GM21528 (cell line): Measurements from ENCODE around the gene CACNB3.

ENCODE experiments used
- ATAC-seq: cut with Tn5 transposase; IDR thresholded peaks from one replicate; pipeline ENCODE4 v1.9.1; 2021; ENCODE audit warnings: mild to moderate bottlenecking, moderate library complexity; ENCODE audit not compliant: unreplicated experiment, low FRiP score

The CACNB3 gene

GRCh38 chr12:48787791-48788523 lies 30.3 kb upstream of the CACNB3 start:
- no peak for ATAC-seq

DNA sequence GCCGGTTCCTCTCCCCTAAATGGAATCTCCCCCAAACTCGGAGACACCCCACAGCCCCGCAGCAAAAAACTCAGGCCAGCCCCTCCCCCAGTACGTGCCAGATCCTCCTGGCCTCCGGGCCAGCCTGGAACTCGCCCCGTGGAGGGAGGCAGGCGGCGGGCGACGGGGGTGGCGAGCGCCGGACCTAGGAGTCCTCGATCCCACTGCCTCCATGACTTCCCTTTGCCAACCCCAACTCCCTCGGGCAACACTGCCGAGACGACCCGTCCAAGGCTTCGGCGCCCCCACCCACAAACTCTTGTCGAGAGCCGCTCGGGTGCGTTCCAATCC lies 29.8 kb upstream of the CACNB3 start:
- no peak for ATAC-seq

- ATAC-seq, result no peak
Measured at GRCh38 chr12:48788854-48789775, 29.2 kb upstream of the CACNB3 start, which contains the start of gene ADCY6. TSS of gene ADCY6 (minus strand) at chr12:48789089. CDS start at chr12:48783434, 5,655 bp downstream.

DNA sequence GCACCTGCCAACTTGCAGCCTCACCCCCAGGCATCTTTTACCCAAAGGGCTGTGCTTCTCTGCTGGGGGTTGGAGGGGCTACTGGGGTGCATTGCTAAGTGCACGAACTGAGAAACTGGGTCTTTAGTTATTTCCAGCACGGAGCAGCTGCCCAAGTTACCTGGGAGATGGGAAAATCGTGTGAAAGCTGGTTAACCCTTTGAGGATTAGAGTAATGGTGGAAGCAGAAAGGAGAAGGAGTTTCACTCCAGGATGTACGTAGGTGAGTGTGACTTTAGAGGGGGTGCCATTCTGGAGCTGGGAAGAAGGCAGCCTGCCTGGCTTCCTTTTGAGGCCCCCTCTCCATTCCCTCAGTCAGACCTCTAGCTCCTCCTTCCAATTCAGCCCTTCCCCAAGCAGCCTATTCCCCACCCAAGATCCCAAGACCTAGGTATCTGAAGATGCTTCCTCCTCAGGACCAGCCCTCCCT lies 28.4 kb upstream of the CACNB3 start:
- no peak for ATAC-seq

DNA sequence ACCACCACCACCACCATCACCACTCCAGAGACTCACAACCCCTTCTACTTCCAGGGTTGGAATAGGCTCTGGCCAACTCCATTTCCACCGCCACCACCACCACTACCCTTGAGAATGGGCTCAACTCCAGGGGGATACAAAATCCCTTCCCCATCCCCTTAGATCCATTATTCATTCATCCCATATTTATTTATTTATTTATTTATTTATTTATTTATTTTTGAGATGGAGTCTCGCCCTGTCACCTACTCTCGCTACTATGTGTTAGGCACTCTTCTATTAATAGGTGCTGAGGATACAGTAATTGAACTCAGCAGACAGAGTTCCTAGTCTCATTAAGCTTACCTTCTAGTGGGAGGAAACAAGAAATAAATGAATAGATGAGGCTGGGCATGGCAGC lies 24.6 kb upstream of the CACNB3 start:
- no peak for ATAC-seq

DNA sequence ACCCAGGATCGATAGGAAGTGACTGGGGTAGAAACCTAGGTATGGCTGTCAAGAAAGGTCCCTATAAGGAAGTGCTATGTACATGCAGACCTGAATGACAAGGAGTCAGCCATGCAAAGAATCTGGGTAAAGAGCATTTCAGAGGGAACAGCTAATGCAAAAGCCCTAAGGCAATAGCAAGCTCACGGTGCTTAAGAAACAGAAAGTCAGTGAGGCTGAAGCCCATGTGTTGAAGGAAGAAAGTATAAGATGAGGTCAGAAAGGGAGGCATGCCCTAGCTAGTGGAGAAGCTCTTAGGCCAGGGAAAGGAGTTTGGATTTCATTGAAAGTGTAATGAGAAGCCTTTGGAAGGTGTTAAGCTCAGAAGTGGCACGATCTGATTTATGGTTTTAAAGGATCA lies 23.4 kb upstream of the CACNB3 start:
- no peak for ATAC-seq

GRCh38 chr12:48795550-48796455 lies 22.5 kb upstream of the CACNB3 start:
- no peak for ATAC-seq

GRCh38 chr12:48796976-48797375 lies 21.3 kb upstream of the CACNB3 start:
- ATAC-seq, result no peak

DNA sequence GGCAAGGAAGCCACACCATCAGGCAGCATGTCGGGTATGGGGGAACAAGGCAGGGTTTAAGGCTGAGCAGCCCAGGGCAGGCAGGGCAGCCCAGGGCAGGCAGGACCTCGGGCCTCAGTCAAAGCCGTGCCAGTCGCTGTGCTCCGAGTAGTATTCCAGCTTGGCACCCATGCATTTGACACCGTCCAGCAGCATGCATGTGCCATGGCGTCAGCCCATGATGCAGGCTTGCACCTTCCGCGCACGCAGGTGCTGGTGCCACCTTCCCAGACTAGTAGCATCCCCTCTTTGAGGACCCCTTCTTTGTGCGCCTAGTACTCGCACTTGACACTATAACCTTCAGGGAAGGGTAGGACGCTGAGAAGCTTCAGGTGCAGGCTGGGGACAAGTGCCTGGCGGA lies 17.8 kb upstream of the CACNB3 start:
- no peak for ATAC-seq

- ATAC-seq, result no peak
Measured at GRCh38 chr12:48800971-48801370, 17.3 kb upstream of the CACNB3 start.

DNA sequence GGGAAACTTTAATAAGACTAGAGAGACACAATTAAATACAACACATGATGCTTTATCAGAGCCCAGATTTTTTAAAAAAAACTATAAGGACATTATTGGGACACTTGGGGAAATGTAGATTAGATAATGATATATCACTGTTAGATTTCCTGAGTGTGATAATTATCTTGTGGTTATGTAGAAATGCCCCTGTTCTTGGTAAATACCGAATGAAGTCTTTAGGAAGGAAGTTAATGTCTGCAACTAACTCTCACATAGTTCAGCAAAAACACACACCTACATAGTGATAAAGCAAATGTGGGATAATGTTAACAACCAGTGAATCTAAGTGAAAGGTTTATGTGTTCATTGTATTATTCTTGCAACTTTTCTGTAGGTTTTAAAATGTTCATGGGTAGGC lies 14.6 kb upstream of the CACNB3 start:
- ATAC-seq, result no peak

DNA sequence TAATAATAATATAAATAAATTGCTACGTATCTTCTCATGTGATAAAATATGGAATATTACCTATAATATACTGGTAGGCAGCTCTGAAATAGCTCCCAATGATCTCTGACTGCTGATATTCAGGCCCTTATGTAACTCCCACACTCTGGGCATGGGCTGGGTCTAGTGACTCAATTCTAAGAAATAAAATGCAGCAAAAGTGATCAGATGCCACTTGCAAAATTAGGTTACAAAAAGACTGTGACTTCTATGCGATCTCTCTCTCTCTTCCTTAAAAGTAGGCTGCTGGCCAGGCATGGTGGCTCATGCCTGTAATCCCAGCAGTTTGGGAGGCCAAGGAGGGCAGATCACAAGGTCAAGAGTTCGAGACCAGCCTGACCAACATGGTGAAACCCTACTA lies 10.3 kb upstream of the CACNB3 start:
- no peak for ATAC-seq

- ATAC-seq, result no peak
Measured at GRCh38 chr12:48810903-48811431, 7.3 kb upstream of the CACNB3 start.

DNA sequence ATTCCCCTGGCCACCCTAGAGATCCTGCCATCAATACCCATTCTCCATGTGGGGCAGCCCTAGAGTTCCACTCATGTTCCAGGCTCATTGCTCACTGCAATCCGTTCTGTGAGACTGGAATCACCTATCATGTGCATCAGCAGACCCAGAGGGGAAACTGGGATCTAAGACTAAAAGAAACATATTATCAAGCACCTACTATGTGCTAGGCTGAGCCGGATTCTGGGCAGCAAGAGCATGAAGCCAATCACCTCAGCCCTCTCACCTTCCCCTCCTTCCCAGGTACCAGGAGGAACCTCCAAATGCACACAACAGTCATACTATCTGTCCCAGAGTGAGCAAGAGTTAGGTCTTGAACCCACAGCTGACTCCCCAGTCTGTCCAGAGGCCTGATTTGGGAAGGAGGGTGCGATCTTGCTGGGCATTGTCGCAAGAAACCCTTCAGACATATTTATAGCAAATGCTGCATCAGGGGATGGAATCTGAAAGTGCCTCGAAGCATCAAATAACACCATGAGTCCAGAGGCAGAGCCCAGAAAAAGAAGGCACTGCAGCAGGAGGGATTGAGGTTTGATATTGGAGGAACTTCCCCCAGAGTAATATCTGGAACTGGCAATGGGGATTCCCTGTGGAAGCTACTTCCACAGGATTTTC lies 6.7 kb upstream of the CACNB3 start:
- no peak for ATAC-seq

DNA sequence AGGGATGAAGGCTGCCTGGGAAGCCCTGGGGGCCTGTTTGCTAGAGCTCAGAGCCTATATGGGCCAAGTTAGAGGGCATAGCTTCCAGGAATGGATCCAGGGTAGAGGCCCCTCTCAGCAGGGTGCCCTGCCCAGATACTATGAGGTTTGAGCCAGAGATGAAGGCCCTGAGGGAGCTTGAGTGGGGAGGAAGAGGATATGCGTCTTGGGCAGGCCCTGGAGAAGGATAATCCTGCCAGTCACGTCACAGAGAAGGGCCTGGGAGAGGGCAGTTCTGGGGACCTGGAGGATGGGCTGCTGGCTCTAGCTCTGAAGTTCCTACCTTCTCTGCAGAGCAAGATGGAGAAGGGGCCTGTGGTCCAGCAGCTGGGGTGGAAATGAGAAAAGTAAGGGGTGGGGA lies 5.9 kb upstream of the CACNB3 start:
- no peak for ATAC-seq

- ATAC-seq, result no peak
Measured at GRCh38 chr12:48813465-48814261, 4.6 kb upstream of the CACNB3 start.

DNA sequence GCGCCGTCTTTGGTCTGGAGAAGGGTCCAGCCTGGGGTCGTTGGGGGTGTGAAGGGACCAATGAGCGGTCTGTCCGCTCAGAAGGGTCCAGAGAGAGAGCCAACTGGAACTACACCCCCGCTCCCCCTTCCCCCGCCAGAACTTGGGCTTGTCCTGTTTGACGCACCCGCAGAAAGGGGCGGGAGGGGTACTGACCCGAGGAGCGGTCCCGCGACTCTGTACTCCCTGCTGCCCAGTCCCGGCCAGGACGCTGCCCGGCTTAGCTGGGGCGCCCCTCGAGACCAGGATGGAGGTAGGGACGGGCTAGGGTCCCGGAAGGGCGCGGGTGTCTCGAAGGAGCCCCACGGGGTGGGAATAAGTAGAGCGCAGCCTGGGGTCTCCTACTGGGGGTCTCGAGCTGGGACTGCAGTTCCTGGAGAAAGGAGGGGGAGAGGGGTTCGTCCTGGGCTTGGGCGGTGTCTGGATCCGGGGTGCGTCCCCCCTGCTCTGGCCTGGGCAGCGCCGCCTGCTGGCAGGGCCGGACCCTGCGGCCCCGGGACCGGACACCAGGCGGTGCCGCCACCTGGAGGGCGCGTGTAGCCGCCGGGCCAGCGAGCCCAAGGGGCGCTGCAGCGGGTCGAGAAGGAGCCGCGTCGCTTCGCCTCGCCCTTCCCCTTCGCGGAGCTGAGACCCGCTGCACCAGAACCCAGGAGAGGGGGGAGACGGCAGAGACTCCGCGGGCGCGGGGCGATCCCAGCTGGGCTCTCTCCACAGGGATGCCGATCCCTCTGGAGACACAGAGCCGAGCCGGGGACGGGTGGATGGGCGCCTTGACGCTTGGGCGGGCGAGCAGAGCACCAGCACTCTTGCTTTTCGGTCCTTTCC lies 3.8 kb upstream of the CACNB3 start:
- ATAC-seq, result peak; percentile 75
